ENCODE data around the gene ATP6AP2.
"Not testable (repeated sequence)": the region's sequence is repeated elsewhere in the genome, so short reads cannot be mapped to it uniquely, and the experiment has no call there.

ATP6AP2 gene

GRCh38 chrX:40576291-40576690 is 4.5 kb upstream of the ATP6AP2 start:
- no peak for DNase-seq

GRCh38 chrX:40578039-40578695 is 2.6 kb upstream of the ATP6AP2 start:
- no peak for DNase-seq

DNA sequence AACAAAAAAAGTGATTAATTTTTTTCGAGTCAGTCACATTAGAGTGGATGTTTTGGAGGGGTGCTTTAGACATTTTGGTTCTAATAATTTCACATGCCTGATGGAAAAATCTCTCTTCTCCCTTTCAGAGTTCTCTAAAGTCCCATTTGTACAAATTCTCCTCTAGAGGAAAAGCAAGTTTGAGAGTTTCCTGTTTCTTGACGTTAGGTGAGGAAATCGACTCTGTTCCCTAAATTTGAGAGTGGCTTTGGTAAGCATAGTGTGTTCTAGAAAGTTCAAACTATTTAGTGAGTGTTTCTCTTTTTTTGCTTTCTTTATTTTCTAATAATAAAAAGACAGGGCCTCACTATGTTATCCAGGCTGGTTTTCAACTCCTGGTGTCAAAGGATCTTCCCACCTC is 1.6 kb upstream of the ATP6AP2 start:
- no peak for DNase-seq

DNA sequence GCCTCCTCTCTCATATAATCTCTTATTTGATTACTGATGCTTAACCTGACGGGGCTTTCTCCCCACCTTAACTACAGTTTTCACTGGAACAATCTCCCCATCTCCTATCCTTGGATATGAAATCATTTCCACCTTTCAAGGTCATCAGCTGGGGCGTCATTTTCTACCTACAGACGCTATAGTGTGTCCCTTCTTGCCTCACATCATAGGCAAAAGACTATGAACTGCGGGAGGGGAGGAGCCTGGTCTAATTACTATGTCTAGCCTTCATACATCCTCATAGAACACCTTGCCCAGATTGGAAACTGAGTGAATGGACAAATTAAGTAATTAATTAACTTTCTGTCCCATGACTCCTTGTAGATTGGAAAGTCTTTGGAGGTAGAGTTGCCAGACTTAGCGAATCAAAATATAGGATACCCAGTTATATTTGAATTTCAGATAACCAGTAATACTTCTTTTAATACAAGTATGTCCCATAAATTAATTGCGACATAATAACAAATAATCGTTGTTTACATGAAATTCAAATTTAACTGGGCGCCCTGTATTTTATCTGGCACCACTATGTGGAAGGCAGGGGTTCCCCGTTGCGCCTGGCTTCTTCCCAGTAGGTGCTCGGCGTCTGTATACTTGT is 752 bp upstream of the ATP6AP2 start:
- DNase-seq: no peak

DNA sequence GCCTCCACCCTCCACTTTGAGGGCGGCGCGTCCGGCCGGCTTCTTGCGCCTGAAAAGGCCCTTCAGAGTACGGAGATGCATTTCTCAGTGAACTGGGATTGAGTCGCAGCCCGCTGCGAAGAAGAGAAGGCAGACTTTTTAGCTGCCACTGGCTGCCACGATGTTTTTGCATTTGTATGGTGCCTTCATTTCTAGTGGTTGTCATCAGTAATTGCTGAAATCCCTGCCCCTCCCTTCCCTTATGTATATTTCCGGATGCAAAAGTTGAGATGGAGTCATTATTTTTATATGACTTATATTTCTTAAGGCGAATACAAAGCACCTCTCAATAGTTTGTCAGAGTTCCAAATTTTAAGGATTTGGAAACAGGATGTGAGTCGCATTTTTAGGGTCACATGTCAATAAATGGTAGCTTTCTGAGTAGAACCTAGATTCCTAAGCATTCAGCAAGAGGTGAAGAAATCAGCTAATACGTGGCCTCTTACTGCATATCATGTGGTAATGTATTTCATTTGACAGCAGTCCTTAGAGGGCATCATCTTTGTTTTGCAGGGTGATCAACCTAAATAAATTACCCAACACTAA is 658 bp downstream of the ATP6AP2 start:
- DNase-seq: no peak

DNA sequence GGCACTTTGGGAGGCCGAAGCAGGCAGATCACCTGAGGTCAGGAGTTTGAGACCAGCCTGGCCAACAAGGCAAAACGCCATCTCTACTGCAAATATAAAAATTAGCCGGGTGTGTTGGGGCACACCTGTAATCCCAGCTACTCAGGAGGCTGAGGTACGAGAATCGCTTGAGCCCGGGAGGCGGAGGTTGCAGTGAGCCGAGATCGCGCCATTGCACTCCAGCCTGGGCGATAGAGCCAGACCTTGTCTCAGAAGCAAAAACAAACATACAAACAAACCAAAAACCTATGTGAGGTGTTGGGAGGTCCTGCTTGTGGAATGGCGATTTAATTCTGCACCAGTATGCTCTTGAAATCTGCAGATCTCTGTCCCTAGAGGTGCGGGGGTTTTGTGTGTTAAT is 1.4 kb downstream of the ATP6AP2 start:
- DNase-seq: not testable (repeated sequence)

DNA sequence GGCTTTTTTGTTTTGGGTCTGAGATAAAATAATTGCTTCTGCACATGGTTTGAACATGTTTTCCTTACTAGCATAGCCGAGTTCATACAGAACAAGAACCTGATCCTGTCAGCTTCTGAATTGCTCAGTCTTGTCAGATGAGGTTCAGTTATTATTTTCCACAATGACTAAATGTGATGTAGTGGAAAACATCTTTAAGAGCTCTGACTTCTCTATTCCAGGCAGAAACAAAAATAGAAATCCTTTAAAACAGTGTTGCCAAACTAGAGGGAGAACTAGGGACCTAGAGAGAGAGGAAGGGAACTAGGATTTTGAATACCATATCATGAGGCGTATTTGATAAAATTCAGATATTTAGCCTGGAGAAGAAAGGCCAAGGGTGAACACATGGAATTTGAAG is 2.0 kb downstream of the ATP6AP2 start:
- DNase-seq: no peak

GRCh38 chrX:40587623-40588022 is 6.9 kb downstream of the ATP6AP2 start:
- DNase-seq: not testable (repeated sequence)

DNA sequence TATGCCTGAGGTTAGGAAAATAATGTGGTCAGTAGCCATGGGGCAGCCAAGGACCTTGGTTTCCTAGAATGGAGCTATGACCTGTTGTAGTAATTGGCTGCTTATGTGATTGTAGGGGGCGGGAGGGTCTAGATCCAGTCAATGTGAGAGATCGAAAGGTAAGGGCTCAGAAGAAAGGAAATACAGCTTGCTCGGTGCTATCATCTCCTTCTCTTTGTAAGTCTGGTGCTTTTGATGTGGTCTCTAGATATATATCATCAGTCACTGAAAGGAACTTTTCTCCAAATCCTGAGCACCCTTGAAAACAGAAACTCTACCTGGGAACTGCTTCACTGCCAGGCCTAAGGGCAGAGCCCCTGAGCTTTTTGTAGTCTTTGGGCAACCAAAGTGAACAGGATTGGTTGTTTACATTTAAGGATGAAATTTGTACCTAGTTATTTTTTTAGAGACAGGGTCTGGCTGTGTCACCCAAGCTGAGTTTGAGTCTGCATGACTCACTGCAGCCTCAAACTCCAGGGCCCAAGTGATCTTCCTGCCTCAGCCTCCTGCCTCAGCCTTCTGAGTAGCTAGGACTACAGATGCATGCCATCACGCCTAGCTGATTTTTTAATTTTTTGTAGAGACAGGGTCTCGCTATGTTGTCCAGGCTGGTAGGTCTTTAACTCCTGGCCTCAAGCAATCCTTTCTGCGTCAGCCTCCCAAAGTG is 9.0 kb downstream of the ATP6AP2 start:
- not testable (repeated sequence) for DNase-seq

- DNase-seq: no peak
Measured at GRCh38 chrX:40603446-40603845, 22.7 kb downstream of the ATP6AP2 start.

- DNase-seq: no peak
Measured at GRCh38 chrX:40607381-40607780, 26.6 kb downstream of the ATP6AP2 start.

GRCh38 chrX:40612511-40612910 is 31.7 kb downstream of the ATP6AP2 start:
- no peak for DNase-seq

- no peak for DNase-seq
Measured at GRCh38 chrX:40615976-40616375, 35.2 kb downstream of the ATP6AP2 start.

DNA sequence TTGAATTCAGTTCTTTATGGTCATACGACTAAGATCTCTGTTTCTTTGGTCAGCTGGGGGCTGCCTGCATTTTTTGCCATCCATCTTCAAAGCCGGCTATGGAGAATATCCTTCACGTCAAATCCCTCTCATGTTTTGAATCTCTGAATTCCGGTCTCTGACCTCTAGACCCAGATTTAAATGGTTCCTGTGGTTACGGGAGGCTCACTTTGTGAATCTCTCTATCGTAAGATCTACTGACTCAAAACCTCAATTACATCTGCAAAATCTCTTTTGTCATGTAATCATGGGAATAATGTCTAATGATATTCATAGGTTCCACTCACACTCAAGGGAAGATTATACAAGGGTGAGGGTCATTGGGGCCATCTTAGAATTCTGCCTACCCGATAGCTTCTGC is 36.8 kb downstream of the ATP6AP2 start:
- no peak for DNase-seq

DNA sequence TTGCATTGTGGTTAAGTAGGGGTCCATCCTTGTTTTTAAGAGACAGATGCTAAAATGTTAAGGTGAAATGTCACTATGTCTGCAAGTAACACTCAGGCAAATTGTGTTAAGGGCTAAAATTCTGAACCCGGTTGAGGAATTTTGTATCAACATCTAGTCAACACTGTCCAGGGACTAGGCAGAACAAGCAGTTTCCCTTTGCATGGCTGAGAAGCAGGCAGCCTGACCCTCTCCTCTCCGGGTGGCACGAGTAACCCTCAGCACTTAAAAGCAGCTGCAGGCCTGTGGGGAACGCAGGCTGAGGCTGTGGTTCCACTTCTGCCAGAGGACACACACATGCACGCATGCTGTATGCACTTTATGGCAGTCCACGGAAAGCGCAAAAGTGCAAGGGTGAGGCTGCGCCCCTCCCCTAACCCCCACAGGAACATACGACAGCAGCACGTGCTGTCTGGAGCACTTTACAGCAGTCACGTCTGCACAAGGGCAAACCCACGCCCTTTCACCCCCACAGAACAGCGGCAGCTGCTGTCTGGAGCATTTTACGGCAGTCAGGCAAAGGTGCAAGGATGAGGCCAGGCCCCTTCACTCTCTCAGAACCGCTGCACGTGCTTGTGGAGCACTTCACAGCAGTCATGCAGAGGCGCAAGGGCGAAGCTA is 41.8 kb downstream of the ATP6AP2 start:
- no peak for DNase-seq

- DNase-seq: no peak
Measured at GRCh38 chrX:40623139-40623536, 42.4 kb downstream of the ATP6AP2 start, which contains the start of gene MPC1L. Gene MPC1L (plus strand): TSS chrX:40623428. CDS start chrX:40623566, 138 bp downstream.

DNA sequence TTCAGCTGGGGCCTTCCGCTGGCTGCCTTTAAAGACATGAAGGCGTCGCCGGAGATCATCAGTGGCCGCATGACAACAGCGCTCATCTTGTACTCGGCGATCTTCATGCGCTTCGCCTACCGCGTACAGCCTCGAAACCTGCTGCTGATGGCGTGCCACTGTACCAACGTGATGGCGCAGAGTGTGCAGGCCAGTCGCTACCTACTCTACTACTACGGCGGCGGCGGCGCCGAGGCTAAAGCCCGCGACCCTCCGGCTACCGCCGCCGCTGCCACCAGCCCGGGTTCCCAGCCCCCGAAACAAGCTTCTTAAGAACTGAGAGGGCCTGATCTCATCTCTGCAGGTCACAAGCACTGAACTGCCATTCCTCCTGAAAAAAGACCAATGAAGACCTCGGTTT is 42.9 kb downstream of the ATP6AP2 start:
- DNase-seq: no peak

DNA sequence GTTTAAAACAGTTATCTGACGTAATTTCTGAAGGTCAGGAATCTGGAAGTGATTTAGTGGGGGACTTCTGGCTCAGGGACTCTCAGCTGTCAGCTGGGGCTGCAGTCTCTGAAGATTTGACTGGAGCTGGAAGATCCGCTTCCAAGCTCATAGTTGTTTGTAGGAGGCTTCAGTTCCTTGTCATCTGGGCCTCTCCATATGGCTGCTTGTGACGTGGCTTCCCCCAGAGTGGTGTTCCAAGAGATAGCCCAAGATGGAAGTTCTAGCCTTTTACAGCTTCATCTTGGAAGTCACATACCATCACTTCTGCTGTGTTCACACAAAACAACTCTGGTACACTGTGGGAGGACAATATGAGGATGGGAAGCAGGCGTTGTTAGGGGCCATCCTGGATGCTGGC is 44.5 kb downstream of the ATP6AP2 start:
- DNase-seq: no peak

GRCh38 chrX:40628506-40628905 is 47.7 kb downstream of the ATP6AP2 start:
- DNase-seq: no peak

DNA sequence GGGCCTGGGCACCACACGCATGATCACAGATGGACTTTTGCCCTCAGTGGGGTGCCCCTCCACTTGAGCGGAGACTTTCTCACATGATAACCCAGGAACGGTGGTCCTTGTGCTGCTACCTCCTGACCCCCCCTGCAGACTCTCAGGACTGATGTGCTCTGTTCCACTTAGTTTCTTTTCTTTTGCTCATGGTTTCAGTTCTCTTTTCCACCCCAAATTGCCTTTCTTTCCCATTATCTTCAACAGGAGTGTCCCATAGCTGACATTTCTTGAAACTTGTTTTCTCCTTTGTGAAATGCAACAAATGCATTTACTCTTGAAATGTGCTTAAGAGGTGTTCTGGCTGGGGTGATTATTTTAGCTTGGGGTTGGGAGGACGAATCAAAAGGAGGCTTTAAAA is 51.4 kb downstream of the ATP6AP2 start:
- no peak for DNase-seq

DNA sequence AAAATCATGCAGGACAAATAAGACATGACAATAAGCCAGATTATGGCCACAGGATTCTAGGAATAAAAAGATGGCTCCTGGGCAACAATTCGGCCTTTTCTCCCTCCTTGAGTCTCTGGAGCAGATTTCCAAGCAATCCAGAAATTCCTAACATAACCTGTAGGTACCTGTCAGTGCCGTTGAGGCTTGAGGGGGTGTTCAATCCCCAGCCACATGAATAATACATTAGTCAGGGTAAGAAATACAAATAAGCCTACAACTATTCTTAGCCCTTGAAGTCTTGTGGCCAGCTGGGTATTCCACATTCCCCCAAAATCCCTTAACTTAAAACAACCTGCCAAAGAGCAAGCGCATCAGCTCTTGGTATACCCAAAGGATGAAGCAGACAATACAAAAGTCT is 56.9 kb downstream of the ATP6AP2 start:
- no peak for DNase-seq

GRCh38 chrX:40644176-40644575 is 63.4 kb downstream of the ATP6AP2 start:
- no peak for DNase-seq

- DNase-seq: no peak
Measured at GRCh38 chrX:40644821-40645358, 64.1 kb downstream of the ATP6AP2 start.

Measured in DMS 273 treated with DMSO at 0.1 percent for 48 hours (cell line).